Epidermal melanocyte (primary cell): ENCODE results near the gene SPINK5.

Source experiments
- DNase-seq: peaks from one replicate; pipeline ENCODE4 v3.0.0; 2011; ENCODE audit warnings: low spot score; ENCODE audit not compliant: insufficient read length

Gene SPINK5

DNA sequence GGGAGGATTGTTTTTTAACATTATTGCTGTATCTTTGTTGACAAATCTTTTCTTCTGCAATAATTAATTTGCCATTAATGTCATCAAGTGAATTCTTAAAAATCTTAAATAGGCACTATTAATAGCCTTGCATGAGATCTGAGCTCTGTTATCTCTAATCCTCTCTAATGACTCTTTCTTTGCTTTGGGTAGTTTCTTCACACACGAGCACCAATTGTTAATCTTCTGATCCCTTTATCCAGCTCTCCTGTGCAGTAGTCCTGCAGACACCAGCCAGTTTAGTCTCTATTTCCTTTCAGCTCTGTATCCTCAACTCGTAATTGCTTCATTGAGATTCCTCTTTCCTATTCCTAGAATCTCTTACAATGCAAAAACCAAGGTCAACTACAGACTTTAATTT lies 112.7 kb downstream of the SPINK5 start:
- DNase-seq: no peak

DNA sequence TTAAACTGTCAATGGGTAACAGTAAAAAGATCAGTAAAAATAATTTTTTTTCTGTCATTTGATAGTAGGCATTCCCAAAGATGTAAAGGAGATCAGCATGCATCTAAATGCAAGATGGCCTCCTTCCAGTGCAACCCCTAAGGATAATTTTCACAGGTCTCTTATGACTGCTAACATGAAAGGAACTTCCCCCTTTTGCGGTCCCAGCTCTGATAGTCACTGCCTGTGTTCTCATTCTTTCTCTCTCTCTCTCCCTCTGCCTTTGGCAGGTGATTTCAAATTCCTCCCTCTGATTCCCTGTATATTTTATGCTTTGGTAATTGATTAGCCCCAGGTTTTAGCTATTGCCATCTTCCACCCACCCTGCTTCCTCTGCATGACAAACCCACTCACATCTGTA lies 113.4 kb downstream of the SPINK5 start:
- DNase-seq: no peak

DNA sequence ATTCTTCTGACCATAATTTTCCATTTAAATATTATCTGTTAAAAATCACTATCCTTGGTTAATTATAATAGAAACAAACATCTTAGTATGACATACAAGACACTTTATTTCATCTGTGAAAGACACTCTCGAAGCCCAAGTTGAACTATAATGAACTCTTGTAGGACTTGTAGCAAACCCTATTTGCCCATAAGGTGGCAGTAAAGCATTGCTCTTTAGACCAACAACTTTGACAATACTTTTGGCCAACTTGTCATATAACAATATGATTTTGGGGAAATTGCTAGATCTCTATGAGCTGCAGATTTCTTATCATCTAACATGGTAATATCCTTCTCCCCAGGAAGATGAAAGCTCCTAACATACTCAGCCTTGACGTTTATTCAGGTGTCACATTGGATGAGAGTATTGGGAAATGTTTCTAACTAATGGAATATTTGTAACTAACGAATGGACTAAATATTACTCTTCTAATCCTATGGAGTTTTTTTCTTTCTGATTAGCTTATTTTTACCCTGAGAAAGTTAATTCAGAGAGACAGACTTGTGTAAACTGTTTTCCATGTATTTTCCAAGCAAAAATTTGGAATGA lies 115.5 kb downstream of the SPINK5 start:
- DNase-seq: no peak

DNA sequence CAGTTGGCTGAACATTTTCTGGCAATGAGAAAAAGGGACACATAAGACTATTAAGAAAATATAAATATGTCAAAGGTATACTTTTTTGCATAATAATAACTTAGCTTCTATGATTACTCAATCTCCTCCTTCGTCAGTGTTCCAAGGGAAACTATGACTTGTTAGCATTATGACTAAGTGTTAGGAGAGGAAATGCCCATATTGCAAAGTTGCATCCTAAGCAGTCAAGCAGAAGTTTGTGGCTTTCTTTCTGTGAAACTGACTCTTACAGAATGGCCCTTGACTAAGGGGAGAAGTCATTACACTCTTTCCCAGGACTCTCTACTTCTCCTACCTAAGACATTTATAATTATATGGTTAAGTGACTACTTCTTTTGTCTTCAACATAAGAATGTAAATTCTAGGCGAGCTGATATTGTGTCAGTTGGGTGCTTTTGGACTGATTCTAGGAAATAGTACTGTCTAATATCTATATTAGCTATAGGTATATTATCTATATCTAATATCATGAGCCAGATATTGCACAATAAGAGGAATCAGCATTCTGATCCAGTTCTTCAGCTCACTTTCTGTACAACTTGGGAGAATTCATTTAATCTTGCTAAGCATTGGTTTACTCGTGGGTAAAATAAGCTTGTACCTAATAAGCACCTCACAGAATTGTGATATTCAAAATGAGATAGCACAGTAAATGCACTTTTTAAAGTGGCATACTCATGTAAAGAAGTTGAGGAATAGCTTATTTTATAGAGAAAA lies 122.6 kb downstream of the SPINK5 start:
- DNase-seq: no peak
